CD14-positive monocyte (primary cell): ENCODE data around the gene UBE3D. TPM values are rescaled to one million over a fixed set of nuclear protein-coding genes. Genes with fewer than 3 reads are reported as not detected.

Experiments used
- DNase-seq, 3 donors: peaks; one replicate each; pipeline ENCODE4 v3.0.0-alpha.2; 2011 to 2022
- H2AFZ ChIP-seq: 2 replicates; pipeline ENCODE4 v1.6.0; 2012; ENCODE audit warnings: mild to moderate bottlenecking, low read depth, low read length, inconsistent platforms; ENCODE audit not compliant: insufficient read depth, poor library complexity, severe bottlenecking
- H3K27ac ChIP-seq, 2 donors: 1 replicate in 1 of 2; 2 replicates in 1 of 2; pipeline ENCODE4 v1.5.1; 2012 to 2013; ENCODE audit warnings: low read length in 2 of 2, control low read depth in 1 of 2, inconsistent platforms in 1 of 2, low read depth in 1 of 2, mild to moderate bottlenecking in 1 of 2
- H3K27me3 ChIP-seq, 2 donors: one replicate each; pipeline versions ENCODE4 v1.6.0 to v1.6.1; 2011 to 2013; ENCODE audit warnings: low read length in 2 of 2; ENCODE audit not compliant: control insufficient read depth in 2 of 2, insufficient read depth in 2 of 2
- H3K36me3 ChIP-seq, 2 donors: replicated peaks in 1 of 2; 1 replicate in 1 of 2; 2 replicates in 1 of 2; pipeline versions ENCODE4 v1.5.1 to v1.6.1; 2012 to 2013; ENCODE audit warnings: low read length in 2 of 2, control low read depth in 1 of 2, inconsistent platforms in 1 of 2, mild to moderate bottlenecking in 1 of 2; ENCODE audit not compliant: insufficient read depth in 2 of 2, control insufficient read depth in 1 of 2
- H3K4me1 ChIP-seq, 2 donors: 1 replicate in 1 of 2; 2 replicates in 1 of 2; pipeline versions ENCODE4 v1.5.1 to v1.6.1; 2012 to 2013; ENCODE audit warnings: low read length in 2 of 2, control low read depth in 1 of 2, inconsistent platforms in 1 of 2, mild to moderate bottlenecking in 1 of 2, moderate library complexity in 1 of 2; ENCODE audit not compliant: insufficient read depth in 2 of 2, control insufficient read depth in 1 of 2
- H3K4me2 ChIP-seq: replicated peaks from 2 replicates; pipeline ENCODE3; 2012; ENCODE audit warnings: low read length, moderate library complexity, mild to moderate bottlenecking; ENCODE audit not compliant: poor library complexity, severe bottlenecking; ENCODE audit errors: extremely low read depth
- H3K4me3 ChIP-seq, 3 experiments: fragments of 200-600 bp in 1 of 3; sonication (generic) in 1 of 3; replicated peaks in 1 of 3; 1 replicate in 2 of 3; 2 replicates in 1 of 3; pipeline ENCODE4 v1.5.1; 2011 to 2013; ENCODE audit warnings: low read length in 3 of 3, mild to moderate bottlenecking in 3 of 3, control low read depth in 2 of 3, low read depth in 2 of 3, inconsistent platforms in 1 of 3, moderate library complexity in 1 of 3
- H3K79me2 ChIP-seq: 2 replicates; pipeline ENCODE4 v1.6.0; 2012; ENCODE audit warnings: mild to moderate bottlenecking, control low read depth, inconsistent platforms, low read length, moderate library complexity; ENCODE audit not compliant: insufficient read depth
- H3K9ac ChIP-seq: 2 replicates; pipeline ENCODE4 v1.6.0; 2017; ENCODE audit warnings: low read length, mild to moderate bottlenecking; ENCODE audit not compliant: insufficient read depth, poor library complexity, severe bottlenecking
- H3K9me3 ChIP-seq, 2 donors: replicated peaks in 1 of 2; 1 replicate in 1 of 2; 2 replicates in 1 of 2; pipeline versions ENCODE4 v1.5.1 to v1.6.1; 2012 to 2013; ENCODE audit warnings: low read length in 2 of 2, control low read depth in 1 of 2; ENCODE audit not compliant: control insufficient read depth in 1 of 2, insufficient read depth in 1 of 2
- H4K20me1 ChIP-seq: 2 replicates; pipeline ENCODE4 v1.6.0; 2012; ENCODE audit warnings: mild to moderate bottlenecking, low read length, control low read depth, moderate library complexity; ENCODE audit not compliant: insufficient read depth
- H3K27ac Mint-ChIP-seq, 7 donors: one replicate each; pipeline ENCODE4 v1.8.0; 2020; ENCODE audit warnings: mild to moderate bottlenecking in 7 of 7, mixed read lengths in 7 of 7, moderate library complexity in 6 of 7, inconsistent platforms in 2 of 7
- H3K27me3 Mint-ChIP-seq, 3 donors: one replicate each; pipeline ENCODE4 v1.8.0; 2021 to 2022; ENCODE audit warnings: low read depth in 3 of 3, mild to moderate bottlenecking in 3 of 3, mixed read lengths in 3 of 3, moderate library complexity in 3 of 3, inconsistent platforms in 1 of 3
- H3K36me3 Mint-ChIP-seq, 2 donors: one replicate each; pipeline ENCODE4 v1.8.0; 2020; ENCODE audit warnings: mixed read lengths in 2 of 2, inconsistent platforms in 1 of 2, mild to moderate bottlenecking in 1 of 2
- H3K4me1 Mint-ChIP-seq: one replicate; pipeline ENCODE4 v1.8.0; 2020; ENCODE audit warnings: mild to moderate bottlenecking, mixed read lengths
- H3K4me3 Mint-ChIP-seq, 2 donors: one replicate each; pipeline ENCODE4 v1.8.0; 2020; ENCODE audit warnings: mild to moderate bottlenecking in 2 of 2, mixed read lengths in 2 of 2, moderate library complexity in 1 of 2
- H3K9me3 Mint-ChIP-seq, 7 donors: one replicate each; pipeline ENCODE4 v1.8.0; 2020 to 2022; ENCODE audit warnings: mixed read lengths in 7 of 7, mild to moderate bottlenecking in 6 of 7, moderate library complexity in 6 of 7, inconsistent platforms in 2 of 7
- WGBS: methylation state at CpG from one replicate; pipeline ENCODE4 v1.1.5; 2013; ENCODE audit warnings: missing lambda C conversion rate; ENCODE audit not compliant: insufficient coverage; 5-methylcytosine and 5-hydroxymethylcytosine counted together
- intact Hi-C, 2 donors: fragments of 100-400 bp; cut with micrococcal nuclease; formaldehyde crosslinking; loops; one replicate each; pipeline versions ENCODE4 v1.15.0 to v1.15.1; 2023
- polyA plus RNA-seq, 3 donors: library from polyadenylated mRNA; depleted of rRNA in 1 of 3; unstranded in 2 of 3; stranded (reverse) in 1 of 3; fragments of 300-500 nt in 2 of 3; fragments of >200 nt in 1 of 3; fragmentation: Illumina TruSeq in 2 of 3; gene quantifications; 1 replicate in 2 of 3; 2 replicates in 1 of 3; pipeline ENCODE4 v1.2.3, GENCODE V29; 2012 to 2021
- TF ChIP-seq, protein P1 (sequence below): fragments of 200-600 bp; IDR thresholded peaks from one replicate; pipeline ENCODE4 v1.8.0; 2022; ENCODE audit warnings: antibody characterized with exemption, mild to moderate bottlenecking

The UBE3D gene
- polyA plus RNA-seq, 3 donors = 0.61 to 1.7 (median 1.1) TPM

DNA sequence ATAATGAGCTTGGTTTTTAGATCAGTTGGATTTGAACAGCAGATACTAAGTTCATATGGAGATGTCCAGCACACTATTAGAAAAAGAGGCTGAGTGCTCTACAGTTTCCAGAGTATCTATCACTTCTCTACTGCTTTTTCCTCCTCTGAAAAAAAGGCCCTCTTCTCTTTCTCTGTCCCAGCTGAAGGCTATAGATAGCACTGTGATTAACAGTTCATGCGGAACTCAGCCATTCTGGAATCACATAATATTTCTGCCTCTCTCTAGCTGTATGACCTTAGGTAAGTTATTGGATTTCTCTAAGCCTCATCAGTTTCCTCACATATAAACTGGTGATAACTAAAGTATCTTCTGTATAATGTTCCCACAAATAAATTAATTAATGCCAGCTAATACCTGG, 184.1 kb downstream of the UBE3D start:
- Mint-ChIP-seq H3K4me1 (no peaks in the 10 kb centered on the region), H3K4me3 (no peak overlapping the region), H3K27ac (no peak overlapping the region), H3K9me3 (peaks cover 0 to 7% (median 2%) of the 10 kb centered on the region in 7 donors), H3K27me3 (peaks cover 1 to 3% (median 1%) of the 10 kb centered on the region in 3 donors), H3K36me3 (no peaks in the 10 kb centered on the region)
- no CpG with 5 or more reads among the region's 1 CpG for WGBS
- TF ChIP-seq, protein P1, sequence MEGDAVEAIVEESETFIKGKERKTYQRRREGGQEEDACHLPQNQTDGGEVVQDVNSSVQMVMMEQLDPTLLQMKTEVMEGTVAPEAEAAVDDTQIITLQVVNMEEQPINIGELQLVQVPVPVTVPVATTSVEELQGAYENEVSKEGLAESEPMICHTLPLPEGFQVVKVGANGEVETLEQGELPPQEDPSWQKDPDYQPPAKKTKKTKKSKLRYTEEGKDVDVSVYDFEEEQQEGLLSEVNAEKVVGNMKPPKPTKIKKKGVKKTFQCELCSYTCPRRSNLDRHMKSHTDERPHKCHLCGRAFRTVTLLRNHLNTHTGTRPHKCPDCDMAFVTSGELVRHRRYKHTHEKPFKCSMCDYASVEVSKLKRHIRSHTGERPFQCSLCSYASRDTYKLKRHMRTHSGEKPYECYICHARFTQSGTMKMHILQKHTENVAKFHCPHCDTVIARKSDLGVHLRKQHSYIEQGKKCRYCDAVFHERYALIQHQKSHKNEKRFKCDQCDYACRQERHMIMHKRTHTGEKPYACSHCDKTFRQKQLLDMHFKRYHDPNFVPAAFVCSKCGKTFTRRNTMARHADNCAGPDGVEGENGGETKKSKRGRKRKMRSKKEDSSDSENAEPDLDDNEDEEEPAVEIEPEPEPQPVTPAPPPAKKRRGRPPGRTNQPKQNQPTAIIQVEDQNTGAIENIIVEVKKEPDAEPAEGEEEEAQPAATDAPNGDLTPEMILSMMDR = no peak
- no peaks in the 10 kb centered on the region for H3K27me3 ChIP-seq
- H2AFZ ChIP-seq = no peak overlapping the region
- H3K27ac ChIP-seq = no peak overlapping the region
- no peaks in the 10 kb centered on the region for H4K20me1 ChIP-seq
- intact Hi-C loops = no loop called here
- H3K4me3 ChIP-seq = no peak overlapping the region
- no peak overlapping the region for H3K9ac ChIP-seq
- no peaks in the 10 kb centered on the region for H3K79me2 ChIP-seq
- no peaks in the 10 kb centered on the region for H3K4me1 ChIP-seq
- no peaks in the 10 kb centered on the region for H3K9me3 ChIP-seq
- no peak for DNase-seq
- H3K4me2 ChIP-seq = no peak overlapping the region
- no peaks in the 10 kb centered on the region for H3K36me3 ChIP-seq

DNA sequence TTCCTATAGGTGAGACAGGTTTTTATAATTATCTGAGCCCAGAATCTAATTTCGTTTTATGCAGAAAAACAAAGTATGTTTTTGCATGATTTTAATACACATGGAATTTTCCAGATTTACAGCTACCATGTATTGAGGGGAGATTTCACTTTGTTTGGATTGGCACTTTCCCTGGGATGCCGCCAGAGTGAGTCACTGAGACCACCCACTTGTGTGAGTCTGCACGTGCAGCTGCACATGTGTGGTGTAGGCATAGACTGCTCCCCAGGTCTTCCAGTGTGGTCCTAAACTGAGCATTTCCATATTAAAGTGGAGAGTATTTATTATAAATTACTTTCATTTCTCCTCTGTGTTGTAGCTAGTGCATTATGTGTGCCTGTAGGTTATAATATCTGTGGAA, 186.8 kb downstream of the UBE3D start:
- Histone ChIP-seq H3K9me3 (no peaks in the 10 kb centered on the region), H3K4me3 (no peak overlapping the region), H3K4me2 (no peak overlapping the region), H3K4me1 (no peaks in the 10 kb centered on the region), H3K79me2 (no peaks in the 10 kb centered on the region), H3K27ac (no peak overlapping the region), H4K20me1 (no peaks in the 10 kb centered on the region), H3K9ac (no peak overlapping the region), H2AFZ (no peak overlapping the region), H3K27me3 (no peaks in the 10 kb centered on the region), H3K36me3 (no peaks in the 10 kb centered on the region)
- WGBS = no CpG with 5 or more reads among the region's 3 CpGs
- Mint-ChIP-seq H3K4me1 (no peaks in the 10 kb centered on the region), H3K36me3 (no peaks in the 10 kb centered on the region), H3K4me3 (no peak overlapping the region), H3K9me3 (peaks cover 0 to 5% (median 2%) of the 10 kb centered on the region in 7 donors), H3K27ac (no peak overlapping the region), H3K27me3 (peaks cover 1 to 4% (median 1%) of the 10 kb centered on the region in 3 donors)
- TF ChIP-seq, protein P1 = no peak
- intact Hi-C loops = no loop called here
- DNase-seq = no peak
